Gastroesophageal sphincter (tissue), 3 donors: ENCODE data around the gene MBNL3.

Experiments used
- POLR2AphosphoS5 ChIP-seq: sonication (generic); formaldehyde crosslinking; IDR thresholded peaks from one replicate; pipeline ENCODE4 v1.6.1; 2017; ENCODE audit warnings: antibody characterized with exemption
- TF ChIP-seq, protein P1 (sequence below), 4 experiments: fragments of 200-600 bp in 2 of 4; fragments of 450-650 bp in 2 of 4; sonication (generic) in 1 of 4; IDR thresholded peaks; one replicate each; pipeline ENCODE4 v1.5.1; 2017 to 2019; ENCODE audit warnings: antibody characterized with exemption in 4 of 4, mild to moderate bottlenecking in 2 of 4, moderate library complexity in 2 of 4

DNA sequence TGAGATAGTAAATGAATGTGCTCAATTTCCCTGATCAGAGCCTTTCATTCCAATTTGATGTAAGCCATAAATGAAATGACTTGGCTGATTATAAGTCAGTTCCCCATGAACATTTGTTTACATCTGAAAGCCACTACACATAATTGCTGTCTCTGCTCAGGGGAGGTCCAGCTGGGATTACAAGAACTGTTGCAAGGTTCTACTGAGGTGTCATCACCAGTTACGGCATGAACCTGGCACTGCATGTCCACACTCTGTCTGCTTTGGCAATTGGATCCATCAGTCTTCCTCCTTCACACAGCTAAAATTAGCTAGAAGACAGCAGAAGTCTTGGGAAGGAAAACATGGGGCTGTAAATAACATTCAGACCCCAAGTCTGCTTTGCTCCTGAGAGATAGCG, 12.8 kb upstream of the MBNL3 start:
- TF ChIP-seq, protein P1, sequence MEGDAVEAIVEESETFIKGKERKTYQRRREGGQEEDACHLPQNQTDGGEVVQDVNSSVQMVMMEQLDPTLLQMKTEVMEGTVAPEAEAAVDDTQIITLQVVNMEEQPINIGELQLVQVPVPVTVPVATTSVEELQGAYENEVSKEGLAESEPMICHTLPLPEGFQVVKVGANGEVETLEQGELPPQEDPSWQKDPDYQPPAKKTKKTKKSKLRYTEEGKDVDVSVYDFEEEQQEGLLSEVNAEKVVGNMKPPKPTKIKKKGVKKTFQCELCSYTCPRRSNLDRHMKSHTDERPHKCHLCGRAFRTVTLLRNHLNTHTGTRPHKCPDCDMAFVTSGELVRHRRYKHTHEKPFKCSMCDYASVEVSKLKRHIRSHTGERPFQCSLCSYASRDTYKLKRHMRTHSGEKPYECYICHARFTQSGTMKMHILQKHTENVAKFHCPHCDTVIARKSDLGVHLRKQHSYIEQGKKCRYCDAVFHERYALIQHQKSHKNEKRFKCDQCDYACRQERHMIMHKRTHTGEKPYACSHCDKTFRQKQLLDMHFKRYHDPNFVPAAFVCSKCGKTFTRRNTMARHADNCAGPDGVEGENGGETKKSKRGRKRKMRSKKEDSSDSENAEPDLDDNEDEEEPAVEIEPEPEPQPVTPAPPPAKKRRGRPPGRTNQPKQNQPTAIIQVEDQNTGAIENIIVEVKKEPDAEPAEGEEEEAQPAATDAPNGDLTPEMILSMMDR (IDR thresholded peaks at IDR 0.05): no peak
- TF ChIP-seq POLR2AphosphoS5: no peak
